LNCaP clone FGC (cell line): ENCODE results near the gene OASL.

Source experiments
- DNase-seq: peaks from one replicate; pipeline ENCODE4 v3.0.0-alpha.2; 2011; ENCODE audit warnings: low read depth
- H3K4me3 ChIP-seq: 2 replicates; pipeline ENCODE4 v1.5.1; 2011; ENCODE audit warnings: mild to moderate bottlenecking, low read depth, low read length, control low read depth
- TF ChIP-seq, protein P1 (sequence below): IDR thresholded peaks from 2 replicates; pipeline ENCODE4 v1.5.1; 2012; ENCODE audit warnings: mild to moderate bottlenecking; ENCODE audit not compliant: control insufficient read depth, insufficient read depth; ENCODE audit errors: extremely low read depth

Gene OASL

DNA sequence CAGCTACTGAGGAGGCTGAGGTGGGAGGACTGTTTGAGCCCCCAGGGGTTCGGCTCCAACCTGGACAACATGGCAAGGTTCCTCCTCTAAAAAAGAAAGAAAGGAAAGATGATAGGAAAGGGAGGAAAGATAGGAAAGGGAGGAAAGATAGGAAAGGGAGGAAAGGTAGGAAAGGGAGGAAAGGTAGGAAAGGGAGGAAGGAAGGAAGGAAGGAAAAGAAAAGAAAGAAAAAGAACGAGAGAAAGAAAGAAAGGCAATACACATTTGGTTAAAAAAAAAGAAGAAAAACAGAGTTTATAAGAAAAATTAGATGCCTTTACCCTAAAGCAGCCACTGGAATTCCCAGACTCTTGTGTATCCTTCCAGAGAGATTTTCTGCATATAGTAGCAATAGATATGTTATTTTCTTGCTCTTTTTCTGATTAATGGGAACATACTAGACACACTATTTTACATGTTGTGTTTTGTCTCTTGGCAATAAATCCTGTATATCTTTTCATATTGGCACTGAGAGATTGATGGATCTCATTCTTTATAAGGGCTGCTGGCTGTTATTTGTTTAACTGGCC is 48.5 kb downstream of the OASL start:
- no peak for DNase-seq
- TF ChIP-seq, protein P1, sequence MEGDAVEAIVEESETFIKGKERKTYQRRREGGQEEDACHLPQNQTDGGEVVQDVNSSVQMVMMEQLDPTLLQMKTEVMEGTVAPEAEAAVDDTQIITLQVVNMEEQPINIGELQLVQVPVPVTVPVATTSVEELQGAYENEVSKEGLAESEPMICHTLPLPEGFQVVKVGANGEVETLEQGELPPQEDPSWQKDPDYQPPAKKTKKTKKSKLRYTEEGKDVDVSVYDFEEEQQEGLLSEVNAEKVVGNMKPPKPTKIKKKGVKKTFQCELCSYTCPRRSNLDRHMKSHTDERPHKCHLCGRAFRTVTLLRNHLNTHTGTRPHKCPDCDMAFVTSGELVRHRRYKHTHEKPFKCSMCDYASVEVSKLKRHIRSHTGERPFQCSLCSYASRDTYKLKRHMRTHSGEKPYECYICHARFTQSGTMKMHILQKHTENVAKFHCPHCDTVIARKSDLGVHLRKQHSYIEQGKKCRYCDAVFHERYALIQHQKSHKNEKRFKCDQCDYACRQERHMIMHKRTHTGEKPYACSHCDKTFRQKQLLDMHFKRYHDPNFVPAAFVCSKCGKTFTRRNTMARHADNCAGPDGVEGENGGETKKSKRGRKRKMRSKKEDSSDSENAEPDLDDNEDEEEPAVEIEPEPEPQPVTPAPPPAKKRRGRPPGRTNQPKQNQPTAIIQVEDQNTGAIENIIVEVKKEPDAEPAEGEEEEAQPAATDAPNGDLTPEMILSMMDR, result no peak
- no peak overlapping the region for H3K4me3 ChIP-seq

DNA sequence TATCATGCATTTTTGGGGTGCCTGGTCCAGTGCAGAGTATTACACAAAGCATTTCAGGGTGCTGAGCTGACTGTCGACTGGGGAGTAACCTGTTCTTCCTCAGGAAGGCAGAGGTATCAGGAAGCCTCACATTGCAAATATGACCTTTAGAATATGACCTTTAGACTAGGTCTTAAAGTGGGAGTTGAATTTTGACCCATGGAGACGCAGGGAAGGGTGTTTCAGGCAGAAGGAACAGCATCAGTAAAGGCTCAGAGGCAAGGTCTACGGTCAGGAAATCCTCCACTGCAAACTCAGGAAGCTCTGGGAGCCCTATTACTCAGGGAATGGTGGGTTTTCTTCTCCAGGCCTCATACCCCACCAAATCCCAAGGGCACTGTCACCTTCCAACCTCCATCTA is 49.4 kb downstream of the OASL start:
- no peak for DNase-seq
- TF ChIP-seq, protein P1, result no peak
- H3K4me3 ChIP-seq, result no peak overlapping the region

DNA sequence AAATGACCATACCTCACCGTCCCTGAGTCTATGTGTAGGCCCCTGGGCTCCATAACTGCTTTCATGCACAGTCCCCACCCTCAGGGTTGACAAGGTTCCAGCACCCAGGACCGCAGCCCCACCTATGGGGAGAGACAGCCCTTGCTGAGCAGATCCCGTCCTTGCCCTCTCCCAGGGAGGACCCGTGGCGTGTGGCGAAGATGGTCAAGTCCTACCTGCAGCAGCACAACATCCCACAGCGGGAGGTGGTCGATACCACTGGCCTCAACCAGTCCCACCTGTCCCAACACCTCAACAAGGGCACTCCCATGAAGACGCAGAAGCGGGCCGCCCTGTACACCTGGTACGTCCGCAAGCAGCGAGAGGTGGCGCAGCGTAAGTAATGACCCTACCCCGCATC is 50.4 kb downstream of the OASL start:
- DNase-seq, result no peak
- TF ChIP-seq, protein P1, result no peak
- H3K4me3 ChIP-seq, result no peak overlapping the region

DNA sequence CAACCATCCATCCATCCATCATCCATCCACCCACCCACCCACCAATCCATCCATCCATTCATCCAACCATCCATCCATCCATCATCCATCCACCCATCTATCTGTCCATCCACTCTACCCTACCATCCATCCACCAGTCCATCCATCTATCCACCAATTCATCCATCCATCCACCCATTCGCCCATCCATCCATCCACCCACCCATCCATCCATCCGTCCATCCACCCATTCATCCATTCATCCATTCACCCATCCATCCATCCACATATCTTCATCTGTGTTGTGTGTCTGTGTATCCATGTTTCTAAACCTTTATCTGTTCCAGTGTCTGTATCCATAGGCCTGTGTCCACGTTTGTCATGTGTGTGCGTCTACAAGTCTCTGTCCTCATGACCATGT is 50.8 kb downstream of the OASL start:
- no peak overlapping the region for H3K4me3 ChIP-seq
- no peak for DNase-seq
- TF ChIP-seq, protein P1, result no peak

DNA sequence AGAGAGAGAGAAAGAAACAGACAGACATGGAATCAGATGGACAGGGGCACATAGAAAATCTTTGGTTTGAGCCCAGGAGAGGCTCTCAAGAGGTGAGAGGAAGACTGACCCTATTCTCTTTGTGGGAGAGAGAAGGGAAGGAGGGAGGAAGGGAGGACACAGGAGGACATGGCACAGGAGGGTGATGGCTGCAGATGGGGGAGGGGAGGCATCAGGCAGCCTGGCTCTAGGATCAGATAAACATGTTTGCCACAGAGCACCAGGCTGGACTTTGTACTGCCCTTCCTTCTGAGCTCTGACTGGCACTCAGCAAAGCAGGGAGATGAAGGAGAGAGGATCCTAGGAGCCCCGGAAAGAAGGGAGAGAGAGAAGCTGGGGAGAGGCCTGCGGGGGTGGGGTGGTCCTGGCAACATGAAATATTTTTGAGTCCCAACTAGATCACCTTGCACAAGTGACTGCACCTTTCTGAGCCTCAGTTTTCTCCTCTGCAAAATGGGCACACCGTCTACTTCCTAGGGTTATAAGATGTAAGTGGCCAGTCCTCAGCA is 54.6 kb downstream of the OASL start:
- H3K4me3 ChIP-seq, result no peak overlapping the region
- TF ChIP-seq, protein P1, result no peak
- DNase-seq, result no peak

DNA sequence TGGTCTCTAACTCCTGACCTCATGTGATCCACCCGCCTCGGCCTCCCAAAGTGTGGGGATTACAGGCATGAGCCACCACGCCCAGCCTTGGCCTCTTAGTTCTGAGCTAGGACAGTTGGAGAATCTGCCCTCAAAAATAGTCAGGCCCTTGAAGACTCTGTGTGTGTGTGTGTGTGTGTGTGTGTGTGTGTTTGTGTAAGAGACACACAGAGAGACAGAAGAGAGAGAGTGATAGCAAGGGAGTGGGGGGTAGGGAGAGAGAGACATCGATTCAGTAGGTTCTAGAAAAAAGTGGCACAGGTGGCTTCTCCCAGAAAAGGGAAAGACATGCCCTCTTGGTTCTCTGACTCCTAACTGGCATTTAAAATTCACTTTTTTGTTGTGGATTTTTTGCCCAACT is 55.3 kb downstream of the OASL start:
- no peak for DNase-seq
- TF ChIP-seq, protein P1, result no peak
- no peak overlapping the region for H3K4me3 ChIP-seq

DNA sequence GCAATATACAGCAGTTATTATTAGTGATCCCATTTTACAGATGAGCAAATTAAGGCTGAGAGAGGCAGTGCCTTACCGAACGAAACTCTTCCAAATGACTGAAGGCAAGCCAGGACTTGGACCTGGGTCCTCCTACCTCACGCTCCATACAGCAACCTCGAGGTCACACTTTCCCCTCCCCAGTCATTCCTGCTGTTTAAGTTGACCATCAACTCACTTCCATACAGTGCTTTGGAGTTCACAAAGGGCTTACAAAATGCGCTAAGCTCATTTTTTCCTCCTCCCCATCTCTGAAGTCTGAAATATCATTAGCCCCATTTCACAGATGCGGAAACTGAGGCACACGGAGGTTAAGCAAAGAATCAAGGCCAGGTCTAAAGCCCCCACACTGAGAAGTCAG is 56.4 kb downstream of the OASL start:
- TF ChIP-seq, protein P1, result no peak
- H3K4me3 ChIP-seq, result no peak overlapping the region
- DNase-seq, result no peak
